ENCODE measurements around the gene TTC16. TPM values are rescaled to one million over a fixed set of nuclear protein-coding genes. Genes with fewer than 3 reads are reported as not detected.

Gene TTC16
- total and polyA plus RNA-seq, 2 of the 8 experiments (the other 6 are each of a cell fraction or from before 2014, with no cell fraction given) = 0.03 TPM; not detected in 1

- TF ChIP-seq CHD7 (IDR thresholded peaks at IDR 0.05; ENCODE audit: insufficient replicate concordance, low read length) = no peak
- TF ChIP-seq CTCF (IDR thresholded peaks at IDR 0.05; ENCODE audit: control extremely low read depth in 1 of 3, insufficient read depth in 1 of 3, low read depth in 1 of 3, low read length in 3 of 3) = peak in 2 of 3 experiments; percentile 92 to 99; a peak in 3 of 4 replicates
- TF ChIP-seq HDAC2 (IDR thresholded peaks at IDR 0.05; ENCODE audit: borderline replicate concordance in 1 of 2, low read depth in 2 of 2, low read length in 2 of 2) = peak in 1 of 2 experiments; percentile 77; a peak in 1 of 4 replicates
- no peak for TF ChIP-seq KDM5A (IDR thresholded peaks at IDR 0.05; ENCODE audit: low read length)
- no peak for TF ChIP-seq HDAC6 (IDR thresholded peaks at IDR 0.05; ENCODE audit: low read depth, low read length)
- peak; percentile 68; the same call in 1 of the 2 replicates for TF ChIP-seq SP4 (IDR thresholded peaks at IDR 0.05; ENCODE audit: low read length)
- peak; percentile 49 for TF ChIP-seq ASH2L (IDR thresholded peaks at IDR 0.05; ENCODE audit: low read length)
These were observed 19.1 kb downstream of the TTC16 start, which contains the start of gene TOR2A (continued) for GRCh38 chr9:127734747-127735529.
